ENCODE measurements around the gene THBS3.

The THBS3 gene

DNA sequence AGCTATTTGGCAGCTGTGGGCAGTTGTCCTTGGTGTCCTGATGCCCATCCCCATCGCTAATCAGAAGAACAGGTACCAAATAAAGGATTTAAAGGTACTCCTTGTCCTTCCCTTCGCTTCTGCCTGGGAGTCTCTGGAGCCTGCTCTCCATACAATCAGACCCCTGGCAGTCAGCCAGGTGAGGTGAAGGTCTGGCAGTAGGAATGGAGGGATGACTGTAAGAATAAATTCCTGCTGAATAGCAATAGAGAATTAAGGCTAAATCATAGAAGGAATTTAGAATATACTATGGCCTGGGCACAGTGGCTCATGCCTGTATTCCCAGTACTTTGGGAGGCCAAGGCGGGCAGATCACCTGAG lies 9.2 kb downstream of the THBS3 start:
- Histone ChIP-seq H3K36me3 (replicated peaks; ENCODE audit: low read depth, low read length) (no peaks in the 10 kb centered on the region), H3K27ac (ENCODE audit: low read length) (no peak overlapping the region), H3K27me3 (ENCODE audit: low read depth, low read length) (no peaks in the 10 kb centered on the region), H2AFZ (ENCODE audit: low read depth, low read length) (no peak overlapping the region), H3K9ac (ENCODE audit: low read length) (no peak overlapping the region), H3K79me2 (ENCODE audit: low read length) (no peaks in the 10 kb centered on the region), H3K4me3 (ENCODE audit: low read length) (no peak overlapping the region), H3K9me3 (ENCODE audit: insufficient read depth, low read length) (no peaks in the 10 kb centered on the region), H4K20me1 (ENCODE audit: insufficient read depth, low read length) (no peaks in the 10 kb centered on the region), H3K4me2 (ENCODE audit: low read length) (no peak overlapping the region), H3K4me1 (ENCODE audit: low read length) (peaks cover 15% of the 10 kb centered on the region)
- no peak for TF ChIP-seq EZH2phosphoT487 (IDR thresholded peaks at IDR 0.05; ENCODE audit: low read depth)

- Histone ChIP-seq H4K20me1 (ENCODE audit: insufficient read depth, low read length) (no peaks in the 10 kb centered on the region), H3K36me3 (replicated peaks; ENCODE audit: low read depth, low read length) (no peaks in the 10 kb centered on the region), H3K27me3 (ENCODE audit: low read depth, low read length) (no peaks in the 10 kb centered on the region), H3K9me3 (ENCODE audit: insufficient read depth, low read length) (no peaks in the 10 kb centered on the region), H3K79me2 (ENCODE audit: low read length) (no peaks in the 10 kb centered on the region), H3K4me1 (ENCODE audit: low read length) (peaks cover 17% of the 10 kb centered on the region), H3K9ac (ENCODE audit: low read length) (no peak overlapping the region), H3K4me2 (ENCODE audit: low read length) (no peak overlapping the region), H3K4me3 (ENCODE audit: low read length) (no peak overlapping the region), H3K27ac (ENCODE audit: low read length) (no peak overlapping the region), H2AFZ (ENCODE audit: low read depth, low read length) (no peak overlapping the region)
- TF ChIP-seq CTCF (IDR thresholded peaks at IDR 0.05; ENCODE audit: low read depth, low read length), result no peak
- TF ChIP-seq EZH2phosphoT487 (IDR thresholded peaks at IDR 0.05; ENCODE audit: low read depth), result no peak
Measured at GRCh38 chr1:155197901-155198546, 9.7 kb downstream of the THBS3 start.

GRCh38 chr1:155196893-155197638 lies 10.6 kb downstream of the THBS3 start:
- no peak overlapping the region for H3K27ac ChIP-seq (ENCODE audit: low read length)
- no peaks in the 10 kb centered on the region for H3K79me2 ChIP-seq (ENCODE audit: low read length)
- no peak overlapping the region for H3K9ac ChIP-seq (ENCODE audit: low read length)
- no peaks in the 10 kb centered on the region for H3K27me3 ChIP-seq (ENCODE audit: low read depth, low read length)
- no peak overlapping the region for H3K4me2 ChIP-seq (ENCODE audit: low read length)
- no peak overlapping the region for H2AFZ ChIP-seq (ENCODE audit: low read depth, low read length)
- H3K4me1 ChIP-seq (ENCODE audit: low read length), result peaks cover 24% of the 10 kb centered on the region
- no peaks in the 10 kb centered on the region for H4K20me1 ChIP-seq (ENCODE audit: insufficient read depth, low read length)
- H3K36me3 ChIP-seq (replicated peaks; ENCODE audit: low read depth, low read length), result no peaks in the 10 kb centered on the region
- H3K4me3 ChIP-seq (ENCODE audit: low read length), result no peak overlapping the region
- TF ChIP-seq EZH2phosphoT487 (IDR thresholded peaks at IDR 0.05; ENCODE audit: low read depth), result no peak
- TF ChIP-seq CTCF (IDR thresholded peaks at IDR 0.05; ENCODE audit: low read depth, low read length), result no peak
- H3K9me3 ChIP-seq (ENCODE audit: insufficient read depth, low read length), result no peaks in the 10 kb centered on the region

GRCh38 chr1:155196103-155196892 lies 11.4 kb downstream of the THBS3 start:
- no peak overlapping the region for H3K9ac ChIP-seq (ENCODE audit: low read length)
- no peaks in the 10 kb centered on the region for H4K20me1 ChIP-seq (ENCODE audit: insufficient read depth, low read length)
- no peak overlapping the region for H3K27ac ChIP-seq (ENCODE audit: low read length)
- H2AFZ ChIP-seq (ENCODE audit: low read depth, low read length), result no peak overlapping the region
- peaks cover 24% of the 10 kb centered on the region for H3K4me1 ChIP-seq (ENCODE audit: low read length)
- no peak overlapping the region; the same call in 1 of the 2 replicates for H3K4me2 ChIP-seq (ENCODE audit: low read length)
- H3K9me3 ChIP-seq (ENCODE audit: insufficient read depth, low read length), result no peaks in the 10 kb centered on the region
- TF ChIP-seq CTCF (IDR thresholded peaks at IDR 0.05; ENCODE audit: low read depth, low read length), result no peak
- no peak for TF ChIP-seq EZH2phosphoT487 (IDR thresholded peaks at IDR 0.05; ENCODE audit: low read depth)
- no peaks in the 10 kb centered on the region for H3K36me3 ChIP-seq (replicated peaks; ENCODE audit: low read depth, low read length)
- H3K27me3 ChIP-seq (ENCODE audit: low read depth, low read length), result no peaks in the 10 kb centered on the region
- no peaks in the 10 kb centered on the region for H3K79me2 ChIP-seq (ENCODE audit: low read length)
- H3K4me3 ChIP-seq (ENCODE audit: low read length), result no peak overlapping the region; the same call in 1 of the 2 replicates

Data from OCI-LY3 (cell line).